Neural cell (in vitro differentiated cells): ENCODE data around the gene AHNAK. TPM values are rescaled to one million over a fixed set of nuclear protein-coding genes. Genes with fewer than 3 reads are reported as not detected.
A peak's percentile ranks its signal among the peaks of the same experiment; 100 is the strongest.
"Not testable (repeated sequence)": the region's sequence is repeated elsewhere in the genome, so short reads cannot be mapped to it uniquely, and the experiment has no call there.

ENCODE experiments used
- H2AFZ ChIP-seq: fragments of 200-600, 300-800 bp; sonication (generic), shearing (Covaris generic); 2 replicates; pipeline ENCODE4 v1.6.0; 2014; ENCODE audit warnings: low read depth, mild to moderate bottlenecking, antibody characterized with exemption, low read length, moderate library complexity
- H3F3A ChIP-seq: fragments of 200-600 bp; shearing (Covaris generic); 2 replicates; pipeline ENCODE4 v1.6.1; 2016; ENCODE audit warnings: mild to moderate bottlenecking, moderate library complexity, mixed read lengths, antibody characterized with exemption, low read length; ENCODE audit not compliant: insufficient read depth, poor library complexity, severe bottlenecking
- H3K27ac ChIP-seq: fragments of 200-600, 300-800 bp; sonication (generic), shearing (Covaris generic); 2 replicates; pipeline ENCODE4 v1.5.1; 2014; ENCODE audit warnings: mild to moderate bottlenecking, low read length, moderate library complexity
- H3K27me3 ChIP-seq: fragments of 300-800, 200-600 bp; sonication (generic), shearing (Covaris generic); 2 replicates; pipeline ENCODE4 v1.6.0; 2014; ENCODE audit warnings: mild to moderate bottlenecking, low read depth, low read length, moderate library complexity; ENCODE audit not compliant: insufficient read depth
- H3K36me3 ChIP-seq: fragments of 300-800, 200-600 bp; sonication (generic), shearing (Covaris generic); 2 replicates; pipeline ENCODE4 v1.5.1; 2014; ENCODE audit warnings: mild to moderate bottlenecking, antibody characterized with exemption, low read length, moderate library complexity; ENCODE audit not compliant: insufficient read depth
- H3K4me2 ChIP-seq: fragments of 300-800, 200-600 bp; sonication (generic), shearing (Covaris generic); 2 replicates; pipeline ENCODE4 v1.6.0; 2014; ENCODE audit warnings: mild to moderate bottlenecking, low read length
- H3K4me3 ChIP-seq: fragments of 300-800, 200-600 bp; sonication (generic), shearing (Covaris generic); 2 replicates; pipeline ENCODE4 v1.5.1; 2014; ENCODE audit warnings: mild to moderate bottlenecking, low read length, moderate library complexity
- H3K79me2 ChIP-seq: fragments of 200-600 bp; shearing (Covaris generic); replicated peaks from 2 replicates; pipeline ENCODE4 v1.6.0; 2014; ENCODE audit warnings: mild to moderate bottlenecking, low read length, moderate library complexity; ENCODE audit not compliant: insufficient read depth
- H3K9ac ChIP-seq: fragments of 300-800, 200-600 bp; sonication (generic), shearing (Covaris generic); 2 replicates; pipeline ENCODE4 v1.6.1; 2016; ENCODE audit warnings: mild to moderate bottlenecking, low read length, mixed read lengths
- H3K9me2 ChIP-seq: fragments of 200-600 bp; shearing (Covaris generic); 2 replicates; pipeline ENCODE4 v1.6.1; 2016; ENCODE audit warnings: mild to moderate bottlenecking, low read length, mixed read lengths; ENCODE audit not compliant: insufficient read depth
- H3K9me3 ChIP-seq: fragments of 200-600, 300-800 bp; sonication (generic), shearing (Covaris generic); 2 replicates; pipeline ENCODE4 v1.6.1; 2016; ENCODE audit warnings: mild to moderate bottlenecking, mixed run types, low read length, moderate library complexity, mixed read lengths
- H4K20me1 ChIP-seq: fragments of 200-600 bp; shearing (Covaris generic); 2 replicates; pipeline ENCODE4 v1.6.1; 2016; ENCODE audit warnings: mild to moderate bottlenecking, mixed run types; ENCODE audit not compliant: insufficient read depth
- RAD21 ChIP-seq: fragments of 450-650 bp; conservative IDR thresholded peaks from 2 replicates; pipeline ENCODE4 v1.6.1; 2014; ENCODE audit warnings: antibody characterized with exemption, mild to moderate bottlenecking, moderate library complexity
- SMC3 ChIP-seq: fragments of 450-650 bp; conservative IDR thresholded peaks from 2 replicates; pipeline ENCODE4 v1.6.1; 2014; ENCODE audit warnings: antibody characterized with exemption, mild to moderate bottlenecking, moderate library complexity; ENCODE audit not compliant: poor library complexity
- TAF1 ChIP-seq: IDR thresholded peaks from 2 replicates; pipeline ENCODE4 v1.6.1; 2012; ENCODE audit warnings: low read depth
- polyA plus RNA-seq: library from polyadenylated mRNA; depleted of rRNA; stranded (reverse); fragments of >200 nt; gene quantifications from 2 replicates; pipeline ENCODE4 v1.2.3, GENCODE V29; 2014
- TF ChIP-seq, protein P1 (sequence below): fragments of 450-650 bp; IDR thresholded peaks from 2 replicates; pipeline ENCODE4 v1.5.1; 2014; ENCODE audit warnings: antibody characterized with exemption, mild to moderate bottlenecking, moderate library complexity; ENCODE audit not compliant: poor library complexity, severe bottlenecking
- TF ChIP-seq, protein P2 (sequence below): IDR thresholded peaks from 2 replicates; pipeline ENCODE4 v1.6.1; 2012; ENCODE audit warnings: borderline replicate concordance

AHNAK gene
- polyA plus RNA-seq, 1 donor from 2014 or later = 0.11 TPM

GRCh38 chr11:62560566-62561103, 14.0 kb upstream of the AHNAK start:
- Histone ChIP-seq H3K79me2 (no peaks in the 10 kb centered on the region), H3K9me2 (no peaks in the 10 kb centered on the region), H3K36me3 (no peaks in the 10 kb centered on the region), H3K4me3 (no peak overlapping the region), H3K27me3 (no peaks in the 10 kb centered on the region), H2AFZ (no peak overlapping the region), H3F3A (no peaks in the 10 kb centered on the region), H3K27ac (no peak overlapping the region), H3K4me2 (no peak overlapping the region), H3K9ac (no peak overlapping the region), H3K9me3 (no peaks in the 10 kb centered on the region), H4K20me1 (no peaks in the 10 kb centered on the region)
- TF ChIP-seq RAD21 (no peak), SMC3 (peak; percentile 56), TAF1 (no peak)
- TF ChIP-seq, protein P1, sequence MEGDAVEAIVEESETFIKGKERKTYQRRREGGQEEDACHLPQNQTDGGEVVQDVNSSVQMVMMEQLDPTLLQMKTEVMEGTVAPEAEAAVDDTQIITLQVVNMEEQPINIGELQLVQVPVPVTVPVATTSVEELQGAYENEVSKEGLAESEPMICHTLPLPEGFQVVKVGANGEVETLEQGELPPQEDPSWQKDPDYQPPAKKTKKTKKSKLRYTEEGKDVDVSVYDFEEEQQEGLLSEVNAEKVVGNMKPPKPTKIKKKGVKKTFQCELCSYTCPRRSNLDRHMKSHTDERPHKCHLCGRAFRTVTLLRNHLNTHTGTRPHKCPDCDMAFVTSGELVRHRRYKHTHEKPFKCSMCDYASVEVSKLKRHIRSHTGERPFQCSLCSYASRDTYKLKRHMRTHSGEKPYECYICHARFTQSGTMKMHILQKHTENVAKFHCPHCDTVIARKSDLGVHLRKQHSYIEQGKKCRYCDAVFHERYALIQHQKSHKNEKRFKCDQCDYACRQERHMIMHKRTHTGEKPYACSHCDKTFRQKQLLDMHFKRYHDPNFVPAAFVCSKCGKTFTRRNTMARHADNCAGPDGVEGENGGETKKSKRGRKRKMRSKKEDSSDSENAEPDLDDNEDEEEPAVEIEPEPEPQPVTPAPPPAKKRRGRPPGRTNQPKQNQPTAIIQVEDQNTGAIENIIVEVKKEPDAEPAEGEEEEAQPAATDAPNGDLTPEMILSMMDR = peak; percentile 43

DNA sequence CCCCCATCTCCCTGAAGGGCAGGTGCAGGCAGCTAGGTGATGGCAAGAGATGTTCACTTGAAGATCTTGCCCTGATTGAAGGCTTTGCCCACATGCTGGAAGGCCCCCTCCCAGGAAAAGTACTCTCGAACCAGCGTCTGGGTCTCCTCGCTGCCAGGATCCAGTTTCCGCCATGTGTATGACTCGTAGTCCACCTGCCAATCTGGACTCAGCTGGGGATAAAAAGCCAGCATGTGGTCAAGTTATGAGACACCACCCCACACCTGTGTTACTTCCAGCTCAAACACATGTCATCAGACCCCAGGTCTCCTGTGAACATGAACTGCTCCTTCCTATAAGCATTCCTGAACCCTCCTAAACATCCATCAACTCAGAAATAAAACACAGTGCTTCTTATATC, 13.0 kb upstream of the AHNAK start:
- H3K79me2 ChIP-seq, H3K27ac ChIP-seq, H3K9ac ChIP-seq, H3K9me2 ChIP-seq, H3K4me2 ChIP-seq, H4K20me1 ChIP-seq, H3K4me3 ChIP-seq, H3K27me3 ChIP-seq, H3K9me3 ChIP-seq, H2AFZ ChIP-seq, H3K36me3 ChIP-seq, H3F3A ChIP-seq: not testable (repeated sequence)

- Histone ChIP-seq H3K79me2 (no peaks in the 10 kb centered on the region), H4K20me1 (no peaks in the 10 kb centered on the region), H3K9ac (no peak overlapping the region), H3F3A (no peaks in the 10 kb centered on the region), H3K27ac (no peak overlapping the region), H3K4me3 (no peak overlapping the region), H2AFZ (no peak overlapping the region), H3K27me3 (no peaks in the 10 kb centered on the region), H3K9me2 (no peaks in the 10 kb centered on the region), H3K36me3 (no peaks in the 10 kb centered on the region), H3K4me2 (no peak overlapping the region), H3K9me3 (no peaks in the 10 kb centered on the region)
- TF ChIP-seq, protein P2, sequence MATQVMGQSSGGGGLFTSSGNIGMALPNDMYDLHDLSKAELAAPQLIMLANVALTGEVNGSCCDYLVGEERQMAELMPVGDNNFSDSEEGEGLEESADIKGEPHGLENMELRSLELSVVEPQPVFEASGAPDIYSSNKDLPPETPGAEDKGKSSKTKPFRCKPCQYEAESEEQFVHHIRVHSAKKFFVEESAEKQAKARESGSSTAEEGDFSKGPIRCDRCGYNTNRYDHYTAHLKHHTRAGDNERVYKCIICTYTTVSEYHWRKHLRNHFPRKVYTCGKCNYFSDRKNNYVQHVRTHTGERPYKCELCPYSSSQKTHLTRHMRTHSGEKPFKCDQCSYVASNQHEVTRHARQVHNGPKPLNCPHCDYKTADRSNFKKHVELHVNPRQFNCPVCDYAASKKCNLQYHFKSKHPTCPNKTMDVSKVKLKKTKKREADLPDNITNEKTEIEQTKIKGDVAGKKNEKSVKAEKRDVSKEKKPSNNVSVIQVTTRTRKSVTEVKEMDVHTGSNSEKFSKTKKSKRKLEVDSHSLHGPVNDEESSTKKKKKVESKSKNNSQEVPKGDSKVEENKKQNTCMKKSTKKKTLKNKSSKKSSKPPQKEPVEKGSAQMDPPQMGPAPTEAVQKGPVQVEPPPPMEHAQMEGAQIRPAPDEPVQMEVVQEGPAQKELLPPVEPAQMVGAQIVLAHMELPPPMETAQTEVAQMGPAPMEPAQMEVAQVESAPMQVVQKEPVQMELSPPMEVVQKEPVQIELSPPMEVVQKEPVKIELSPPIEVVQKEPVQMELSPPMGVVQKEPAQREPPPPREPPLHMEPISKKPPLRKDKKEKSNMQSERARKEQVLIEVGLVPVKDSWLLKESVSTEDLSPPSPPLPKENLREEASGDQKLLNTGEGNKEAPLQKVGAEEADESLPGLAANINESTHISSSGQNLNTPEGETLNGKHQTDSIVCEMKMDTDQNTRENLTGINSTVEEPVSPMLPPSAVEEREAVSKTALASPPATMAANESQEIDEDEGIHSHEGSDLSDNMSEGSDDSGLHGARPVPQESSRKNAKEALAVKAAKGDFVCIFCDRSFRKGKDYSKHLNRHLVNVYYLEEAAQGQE = no peak
Observed at GRCh38 chr11:62559204-62559603, 12.6 kb upstream of the AHNAK start.
